DMS 273 (cell line): ENCODE results near the gene DGCR2.
"Not testable (repeated sequence)": the region's sequence is repeated elsewhere in the genome, so short reads cannot be mapped to it uniquely, and the experiment has no call there.

ENCODE experiments used
- DNase-seq: peaks from one replicate; lab custom pipeline; 2025; ENCODE audit not compliant: unreplicated experiment; lab: John Stamatoyannopoulos, UW

Gene DGCR2

GRCh38 chr22:19032898-19033567, 89.2 kb downstream of the DGCR2 start:
- not testable (repeated sequence) for DNase-seq

- DNase-seq = not testable (repeated sequence)
These were observed 89.9 kb downstream of the DGCR2 start for GRCh38 chr22:19032156-19032785.

GRCh38 chr22:19030889-19031252, 91.3 kb downstream of the DGCR2 start:
- not testable (repeated sequence) for DNase-seq

GRCh38 chr22:19030226-19030888, 91.9 kb downstream of the DGCR2 start:
- not testable (repeated sequence) for DNase-seq

- peak; percentile 26 for DNase-seq
These were observed 92.8 kb downstream of the DGCR2 start for GRCh38 chr22:19029113-19030103.

GRCh38 chr22:19028060-19028455, 94.2 kb downstream of the DGCR2 start:
- not testable (repeated sequence) for DNase-seq

GRCh38 chr22:19027371-19028059, 94.7 kb downstream of the DGCR2 start:
- not testable (repeated sequence) for DNase-seq

- not testable (repeated sequence) for DNase-seq
These were observed 96.1 kb downstream of the DGCR2 start for GRCh38 chr22:19026080-19026479.

GRCh38 chr22:19024956-19025489, 97.2 kb downstream of the DGCR2 start:
- not testable (repeated sequence) for DNase-seq

- not testable (repeated sequence) for DNase-seq
These were observed 98.3 kb downstream of the DGCR2 start for GRCh38 chr22:19023931-19024330.

- DNase-seq = no peak
These were observed 99.5 kb downstream of the DGCR2 start for GRCh38 chr22:19022755-19023154.

GRCh38 chr22:19019679-19020032, 102.6 kb downstream of the DGCR2 start:
- DNase-seq = no peak

GRCh38 chr22:19019029-19019678, 103.1 kb downstream of the DGCR2 start:
- DNase-seq = no peak

GRCh38 chr22:19018256-19018655, 104.0 kb downstream of the DGCR2 start:
- DNase-seq = no peak

- DNase-seq = peak; percentile 36
These were observed 106.0 kb downstream of the DGCR2 start for GRCh38 chr22:19016081-19016766.

- no peak for DNase-seq
These were observed 107.3 kb downstream of the DGCR2 start for GRCh38 chr22:19014886-19015285.

GRCh38 chr22:19013881-19014598, 108.2 kb downstream of the DGCR2 start:
- DNase-seq = not testable (repeated sequence)

GRCh38 chr22:19013411-19013810, 108.8 kb downstream of the DGCR2 start:
- not testable (repeated sequence) for DNase-seq
